ENCODE measurements around the gene ABCG1. TPM values are rescaled to one million over a fixed set of nuclear protein-coding genes. Genes with fewer than 3 reads are reported as not detected.
A peak's percentile ranks its signal among the peaks of the same experiment; 100 is the strongest.

ABCG1 gene
- total RNA-seq, 1 experiment from 2014 or later = not detected

GRCh38 chr21:42216726-42217572, 2.0 kb upstream of the ABCG1 start:
- Mint-ChIP-seq H3K4me3 (ENCODE audit: unreplicated experiment) (no peak overlapping the region), H3K4me1 (ENCODE audit: low read depth, unreplicated experiment) (peaks cover 6% of the 10 kb centered on the region), H3K27me3 (ENCODE audit: insufficient read depth, unreplicated experiment) (peaks cover 14% of the 10 kb centered on the region), H3K27ac (ENCODE audit: unreplicated experiment) (no peak overlapping the region), H3K9me3 (ENCODE audit: unreplicated experiment) (no peaks in the 10 kb centered on the region), H3K36me3 (ENCODE audit: insufficient read depth, unreplicated experiment) (no peaks in the 10 kb centered on the region)
- Histone ChIP-seq H3K4me1 (no peaks in the 10 kb centered on the region), H3K36me3 (ENCODE audit: control insufficient read depth, insufficient read depth, low read length) (no peaks in the 10 kb centered on the region), H3K27me3 (replicated peaks; ENCODE audit: control insufficient read depth, insufficient read depth, low read length) (no peaks in the 10 kb centered on the region; the same call in 1 of the 2 replicates), H3K4me3 (ENCODE audit: low read depth, low read length) (no peak overlapping the region), H3K9me3 (no peaks in the 10 kb centered on the region)
- no TSS peak for BruUV-seq (replicated peaks)
- CTCF ChIA-PET = no interaction called here
- POLR2A ChIA-PET = no interaction called here
- intact Hi-C loops (cut with micrococcal nuclease; ENCODE audit: unreplicated experiment) = no loop called here
- no peak for DNase-seq
- no peak for TF ChIP-seq CTCF (IDR thresholded peaks at IDR 0.05; ENCODE audit: insufficient read depth in 1 of 2, low read depth in 1 of 2, low read length in 1 of 2, severe bottlenecking in 1 of 2, unreplicated experiment in 1 of 2)

- Histone ChIP-seq H3K27me3 (replicated peaks; ENCODE audit: control insufficient read depth, insufficient read depth, low read length) (no peaks in the 10 kb centered on the region; the same call in 1 of the 2 replicates), H3K36me3 (ENCODE audit: control insufficient read depth, insufficient read depth, low read length) (no peaks in the 10 kb centered on the region), H3K9me3 (no peaks in the 10 kb centered on the region), H3K4me3 (ENCODE audit: low read depth, low read length) (peak overlapping the region; percentile 36), H3K4me1 (no peaks in the 10 kb centered on the region)
- BruUV-seq (replicated peaks) = no TSS peak
- Mint-ChIP-seq H3K36me3 (ENCODE audit: insufficient read depth, unreplicated experiment) (no peaks in the 10 kb centered on the region), H3K27me3 (ENCODE audit: insufficient read depth, unreplicated experiment) (peaks cover 16% of the 10 kb centered on the region), H3K4me3 (ENCODE audit: unreplicated experiment) (peak overlapping the region; percentile 71), H3K9me3 (ENCODE audit: unreplicated experiment) (no peaks in the 10 kb centered on the region), H3K4me1 (ENCODE audit: low read depth, unreplicated experiment) (peaks cover 6% of the 10 kb centered on the region), H3K27ac (ENCODE audit: unreplicated experiment) (no peak overlapping the region)
- DNase-seq = no peak
- intact Hi-C loops (cut with micrococcal nuclease; ENCODE audit: unreplicated experiment) = no loop called here
- TF ChIP-seq CTCF (IDR thresholded peaks at IDR 0.05; ENCODE audit: insufficient read depth in 1 of 2, low read depth in 1 of 2, low read length in 1 of 2, severe bottlenecking in 1 of 2, unreplicated experiment in 1 of 2) = no peak
- ChIA-PET CTCF (no interaction called here), POLR2A (no interaction called here)
These were observed 732 bp downstream of the ABCG1 start for GRCh38 chr21:42219606-42220137.

- POLR2A ChIA-PET = no interaction called here
- H3K4me3 Mint-ChIP-seq (ENCODE audit: unreplicated experiment) = peak overlapping the region; percentile 71
- no TSS peak for BruUV-seq (replicated peaks)
- Histone ChIP-seq H3K27me3 (replicated peaks; ENCODE audit: control insufficient read depth, insufficient read depth, low read length) (no peaks in the 10 kb centered on the region; the same call in 1 of the 2 replicates), H3K9me3 (no peaks in the 10 kb centered on the region), H3K4me3 (ENCODE audit: low read depth, low read length) (peak overlapping the region; percentile 5), H3K36me3 (ENCODE audit: control insufficient read depth, insufficient read depth, low read length) (no peaks in the 10 kb centered on the region), H3K4me1 (no peaks in the 10 kb centered on the region)
- H3K27ac Mint-ChIP-seq (ENCODE audit: unreplicated experiment) = no peak overlapping the region
- peaks cover 6% of the 10 kb centered on the region for H3K4me1 Mint-ChIP-seq (ENCODE audit: low read depth, unreplicated experiment)
- TF ChIP-seq CTCF (IDR thresholded peaks at IDR 0.05; ENCODE audit: insufficient read depth in 1 of 2, low read depth in 1 of 2, low read length in 1 of 2, severe bottlenecking in 1 of 2, unreplicated experiment in 1 of 2) = no peak
- peaks cover 19% of the 10 kb centered on the region for H3K27me3 Mint-ChIP-seq (ENCODE audit: insufficient read depth, unreplicated experiment)
- intact Hi-C loops (cut with micrococcal nuclease; ENCODE audit: unreplicated experiment) = no loop called here
- no peaks in the 10 kb centered on the region for H3K9me3 Mint-ChIP-seq (ENCODE audit: unreplicated experiment)
- CTCF ChIA-PET = no interaction called here
- DNase-seq = peak in 1 of 2 experiments; percentile 40
- no peaks in the 10 kb centered on the region for H3K36me3 Mint-ChIP-seq (ENCODE audit: insufficient read depth, unreplicated experiment)
These were observed 1.3 kb downstream of the ABCG1 start for GRCh38 chr21:42220138-42220701.

Measured in Caco-2 (cell line).